Natural killer cell (primary cell): Measurements from ENCODE around the gene HSF5. TPM values are rescaled to one million over a fixed set of nuclear protein-coding genes. Genes with fewer than 3 reads are reported as not detected.

ENCODE experiments used
- ATAC-seq, 3 donors: fragments of 150-1000 bp in 2 of 3; fragments of 200-7000 bp in 1 of 3; cut with Tn5 transposase; 1 replicate in 1 of 3; 2 replicates in 2 of 3; pipeline ENCODE4 v1.10.0; 2021; ENCODE audit warnings: mild to moderate bottlenecking in 2 of 3, moderate library complexity in 2 of 3
- DNase-seq, 2 donors: peaks; one replicate each; pipeline versions ENCODE4 v3.0.0 to v3.0.0-alpha.2; 2013 to 2021; ENCODE audit warnings: mixed read lengths in 1 of 2
- H3K27ac ChIP-seq: one replicate; pipeline ENCODE4 v1.5.1; 2013; ENCODE audit warnings: mild to moderate bottlenecking, low read length
- H3K27me3 ChIP-seq: one replicate; pipeline ENCODE4 v1.6.1; 2013; ENCODE audit warnings: low read length; ENCODE audit not compliant: control insufficient read depth, insufficient read depth
- H3K36me3 ChIP-seq: one replicate; pipeline ENCODE4 v1.6.1; 2013; ENCODE audit warnings: low read length; ENCODE audit not compliant: control insufficient read depth, insufficient read depth
- H3K4me1 ChIP-seq: one replicate; pipeline ENCODE4 v1.6.1; 2013; ENCODE audit warnings: low read length; ENCODE audit not compliant: control insufficient read depth, insufficient read depth
- H3K4me3 ChIP-seq: one replicate; pipeline ENCODE4 v1.5.1; 2013; ENCODE audit warnings: low read length
- H3K9me3 ChIP-seq: one replicate; pipeline ENCODE4 v1.6.1; 2013; ENCODE audit warnings: low read length; ENCODE audit not compliant: control insufficient read depth, insufficient read depth
- H3K27ac Mint-ChIP-seq, 2 donors: one replicate each; pipeline ENCODE4 v1.8.0; 2022; ENCODE audit warnings: mild to moderate bottlenecking in 2 of 2, mixed read lengths in 2 of 2, moderate library complexity in 1 of 2
- H3K27me3 Mint-ChIP-seq, 2 donors: one replicate each; pipeline ENCODE4 v1.8.0; 2022; ENCODE audit warnings: low read depth in 2 of 2, mixed read lengths in 2 of 2
- H3K36me3 Mint-ChIP-seq: one replicate; pipeline ENCODE4 v1.8.0; 2022; ENCODE audit warnings: mixed read lengths
- H3K4me1 Mint-ChIP-seq, 2 donors: one replicate each; pipeline ENCODE4 v1.8.0; 2022; ENCODE audit warnings: mixed read lengths in 2 of 2
- H3K4me3 Mint-ChIP-seq: one replicate; pipeline ENCODE4 v1.8.0; 2022; ENCODE audit warnings: mild to moderate bottlenecking, moderate library complexity, mixed read lengths
- H3K9me3 Mint-ChIP-seq, 2 donors: one replicate each; pipeline ENCODE4 v1.8.0; 2022; ENCODE audit warnings: mixed read lengths in 2 of 2
- CTCF ChIP-seq: fragments of 200-600 bp; IDR thresholded peaks from one replicate; pipeline ENCODE4 v1.8.0; 2022; ENCODE audit warnings: antibody characterized with exemption
- WGBS: methylation state at CpG from one replicate; pipeline ENCODE4 v1.1.7; 2013; ENCODE audit warnings: missing lambda C conversion rate; ENCODE audit not compliant: insufficient coverage; 5-methylcytosine and 5-hydroxymethylcytosine counted together
- intact Hi-C: fragments of 100-400 bp; cut with micrococcal nuclease; formaldehyde crosslinking; loops from one replicate; pipeline ENCODE4 v1.14.2; 2022
- total RNA-seq, 4 donors: library from RNA; stranded (reverse); fragments of 120-200 nt in 1 of 4; gene quantifications; one replicate each; pipeline versions ENCODE4 v1.2.3 to v1.2.4, GENCODE V29; 2013 to 2022

Gene HSF5
- total RNA-seq, 3 donors from 2014 or later (not counting 1 experiment from before 2014, with no cell fraction given), result 0.45 to 1.00 (median 0.94) TPM

- no peak overlapping the region for H3K27ac Mint-ChIP-seq
- H3K36me3 ChIP-seq, result no peaks in the 10 kb centered on the region
- H3K4me3 Mint-ChIP-seq, result no peak overlapping the region
- TF ChIP-seq CTCF, result no peak
- no peaks in the 10 kb centered on the region for H3K27me3 ChIP-seq
- H3K4me3 ChIP-seq, result no peak overlapping the region
- peaks cover 16 to 23% of the 10 kb centered on the region in 2 donors for H3K4me1 Mint-ChIP-seq
- H3K4me1 ChIP-seq, result no peaks in the 10 kb centered on the region
- no peaks in the 10 kb centered on the region for H3K9me3 ChIP-seq
- ATAC-seq (peak in 1 of 3 donors; percentile 64), DNase-seq (peak in 1 of 2 donors; percentile 26)
- intact Hi-C loops, result no loop called here
- H3K27me3 Mint-ChIP-seq, result no peaks in the 10 kb centered on the region
- 50% methylated on average over 1 of the region's 1 CpG for WGBS
- no peaks in the 10 kb centered on the region for H3K36me3 Mint-ChIP-seq
- H3K9me3 Mint-ChIP-seq, result no peaks in the 10 kb centered on the region
- H3K27ac ChIP-seq, result no peak overlapping the region
These were observed 100.4 kb downstream of the HSF5 start for GRCh38 chr17:58387834-58388233.

GRCh38 chr17:58386708-58387107, 101.5 kb downstream of the HSF5 start:
- intact Hi-C loops, result no loop called here
- no peak overlapping the region for H3K27ac ChIP-seq
- H3K27ac Mint-ChIP-seq, result no peak overlapping the region
- no peaks in the 10 kb centered on the region for H3K9me3 Mint-ChIP-seq
- no peaks in the 10 kb centered on the region for H3K9me3 ChIP-seq
- ATAC-seq (no peak), DNase-seq (no peak)
- peaks cover 27 to 34% of the 10 kb centered on the region in 2 donors for H3K4me1 Mint-ChIP-seq
- H3K36me3 ChIP-seq, result no peaks in the 10 kb centered on the region
- no peaks in the 10 kb centered on the region for H3K27me3 Mint-ChIP-seq
- H3K36me3 Mint-ChIP-seq, result no peaks in the 10 kb centered on the region
- H3K4me3 ChIP-seq, result no peak overlapping the region
- no peak for TF ChIP-seq CTCF
- H3K4me3 Mint-ChIP-seq, result no peak overlapping the region
- peaks cover 7% of the 10 kb centered on the region for H3K4me1 ChIP-seq
- WGBS, result 97% methylated on average over 2 of the region's 3 CpGs
- H3K27me3 ChIP-seq, result no peaks in the 10 kb centered on the region

GRCh38 chr17:58385359-58385899, 102.8 kb downstream of the HSF5 start:
- no peak for TF ChIP-seq CTCF
- intact Hi-C loops, result no loop called here
- no peak overlapping the region for H3K4me3 ChIP-seq
- Mint-ChIP-seq H3K27ac (peak overlapping the region; percentile 0 to 21), H3K9me3 (no peaks in the 10 kb centered on the region), H3K4me1 (peaks cover 40 to 47% of the 10 kb centered on the region in 2 donors), H3K36me3 (no peaks in the 10 kb centered on the region), H3K27me3 (no peaks in the 10 kb centered on the region), H3K4me3 (peak overlapping the region; percentile 10)
- DNase-seq (no peak), ATAC-seq (no peak)
- no peak overlapping the region for H3K27ac ChIP-seq
- no peaks in the 10 kb centered on the region for H3K27me3 ChIP-seq
- no peaks in the 10 kb centered on the region for H3K9me3 ChIP-seq
- H3K4me1 ChIP-seq, result peaks cover 20% of the 10 kb centered on the region
- 78% methylated on average over 4 of the region's 4 CpGs for WGBS
- H3K36me3 ChIP-seq, result no peaks in the 10 kb centered on the region

- H3K4me1 Mint-ChIP-seq, result peaks cover 45 to 52% of the 10 kb centered on the region in 2 donors
- Histone ChIP-seq H3K4me3 (no peak overlapping the region), H3K27ac (no peak overlapping the region), H3K4me1 (peaks cover 25% of the 10 kb centered on the region), H3K36me3 (no peaks in the 10 kb centered on the region), H3K9me3 (no peaks in the 10 kb centered on the region), H3K27me3 (no peaks in the 10 kb centered on the region)
- WGBS, result 94% methylated on average over 3 of the region's 3 CpGs
- no peaks in the 10 kb centered on the region for H3K27me3 Mint-ChIP-seq
- H3K9me3 Mint-ChIP-seq, result no peaks in the 10 kb centered on the region
- H3K27ac Mint-ChIP-seq, result peak overlapping the region; percentile 0 to 21
- DNase-seq, result no peak
- ATAC-seq, result no peak
- intact Hi-C loops, result no loop called here
- no peak for TF ChIP-seq CTCF
- H3K36me3 Mint-ChIP-seq, result no peaks in the 10 kb centered on the region
- H3K4me3 Mint-ChIP-seq, result peak overlapping the region; percentile 10
These were observed 103.3 kb downstream of the HSF5 start for GRCh38 chr17:58384897-58385296.
